ENCODE measurements around the gene CDH3. TPM values are rescaled to one million over a fixed set of nuclear protein-coding genes. Genes with fewer than 3 reads are reported as not detected.

Gene CDH3
- total and polyA plus RNA-seq, 2 of the 13 experiments (the other 11 are each of a cell fraction or from before 2014, with no cell fraction given): 0.11 TPM; not detected in 1

- TF ChIP-seq TFDP2 (CRISPR knock-in tag; IDR thresholded peaks at IDR 0.05): peak; percentile 22; the same call in 1 of the 2 replicates
- TF ChIP-seq E2F1 (CRISPR knock-in tag; IDR thresholded peaks at IDR 0.05): no peak
- 0 out of 2 replicates have a peak, but pooled peaks have one; percentile 62 for TF ChIP-seq TOE1 (CRISPR knock-in tag; IDR thresholded peaks at IDR 0.05)
- TF ChIP-seq U2AF1 (optimal IDR thresholded peaks at IDR 0.05; ENCODE audit: low read depth, low read length): no peak
- no peak for TF ChIP-seq MBNL3 (CRISPR knock-in tag; conservative IDR thresholded peaks at IDR 0.05)
- peak; percentile 32; the same call in 1 of the 2 replicates for TF ChIP-seq RARA (CRISPR knock-in tag; IDR thresholded peaks at IDR 0.05)
- peak; percentile 64 for TF ChIP-seq ZMYM4 (CRISPR knock-in tag; IDR thresholded peaks at IDR 0.05)
- no peak for TF ChIP-seq LCORL (IDR thresholded peaks at IDR 0.05)
- peak; percentile 76; the same call in 1 of the 2 replicates for TF ChIP-seq LCORL (CRISPR knock-in tag; IDR thresholded peaks at IDR 0.05)
- TF ChIP-seq PRDM4 (CRISPR knock-in tag; IDR thresholded peaks at IDR 0.05; ENCODE audit: borderline replicate concordance): no peak
- TF ChIP-seq ZNF12 (CRISPR knock-in tag; IDR thresholded peaks at IDR 0.05): peak; percentile 18; the same call in 1 of the 2 replicates
- peak; percentile 39; the same call in 1 of the 2 replicates for TF ChIP-seq ZNF607 (CRISPR knock-in tag; IDR thresholded peaks at IDR 0.05; ENCODE audit: borderline replicate concordance)
- no peak for TF ChIP-seq ZNF816 (CRISPR knock-in tag; IDR thresholded peaks at IDR 0.05; ENCODE audit: borderline replicate concordance)
- TF ChIP-seq NFIC (IDR thresholded peaks at IDR 0.05; ENCODE audit: low read length): no peak
- TF ChIP-seq ZNF569 (CRISPR knock-in tag; IDR thresholded peaks at IDR 0.05; ENCODE audit: borderline replicate concordance): no peak
- TF ChIP-seq SATB2 (CRISPR knock-in tag; IDR thresholded peaks at IDR 0.05): no peak
- TF ChIP-seq ZC3H4 (CRISPR knock-in tag; IDR thresholded peaks at IDR 0.05; ENCODE audit: borderline replicate concordance): no peak
- no peak for TF ChIP-seq ZNF468 (CRISPR knock-in tag; IDR thresholded peaks at IDR 0.05)
- no peak for TF ChIP-seq MED13 (CRISPR knock-in tag; IDR thresholded peaks at IDR 0.05)
- TF ChIP-seq HIC2 (CRISPR knock-in tag; IDR thresholded peaks at IDR 0.05; ENCODE audit: low read depth): peak; percentile 90
- TF ChIP-seq ZNF44 (CRISPR knock-in tag; IDR thresholded peaks at IDR 0.05): no peak
- TF ChIP-seq CENPBD1 (CRISPR knock-in tag; IDR thresholded peaks at IDR 0.05; ENCODE audit: borderline replicate concordance, low read depth): no peak
- no peak for TF ChIP-seq NFATC3 (CRISPR knock-in tag; IDR thresholded peaks at IDR 0.05)
- TF ChIP-seq ZNF776 (CRISPR knock-in tag; IDR thresholded peaks at IDR 0.05): no peak
Observed at GRCh38 chr16:68704232-68704867, 59.2 kb downstream of the CDH3 start (continued).
